NCI-H146 (cell line): Measurements from ENCODE around the gene FBXO3.
"Not testable (repeated sequence)": the region's sequence is repeated elsewhere in the genome, so short reads cannot be mapped to it uniquely, and the experiment has no call there.

Experiments
- DNase-seq: peaks from one replicate; lab custom pipeline; 2025; lab: John Stamatoyannopoulos, UW

Gene FBXO3

DNA sequence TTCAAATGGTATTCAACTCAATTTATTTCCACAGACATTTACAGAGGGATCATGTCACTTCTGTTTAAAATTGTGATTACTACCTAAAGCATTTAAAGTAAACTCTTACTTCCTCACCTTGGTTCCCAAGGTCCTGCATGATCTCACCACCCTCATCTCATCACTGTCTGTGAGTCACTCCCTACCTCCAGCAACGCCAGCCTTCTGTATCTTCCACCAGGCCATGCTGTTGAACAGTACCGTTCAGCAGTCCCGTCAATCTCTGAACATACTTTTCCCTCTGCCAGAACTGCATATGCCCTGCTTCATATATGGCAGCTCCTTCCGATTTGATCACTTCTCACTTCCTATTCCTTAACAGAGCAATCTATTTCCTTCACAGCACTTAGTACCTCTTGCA, 2.0 kb downstream of the FBXO3 start:
- DNase-seq = no peak

DNA sequence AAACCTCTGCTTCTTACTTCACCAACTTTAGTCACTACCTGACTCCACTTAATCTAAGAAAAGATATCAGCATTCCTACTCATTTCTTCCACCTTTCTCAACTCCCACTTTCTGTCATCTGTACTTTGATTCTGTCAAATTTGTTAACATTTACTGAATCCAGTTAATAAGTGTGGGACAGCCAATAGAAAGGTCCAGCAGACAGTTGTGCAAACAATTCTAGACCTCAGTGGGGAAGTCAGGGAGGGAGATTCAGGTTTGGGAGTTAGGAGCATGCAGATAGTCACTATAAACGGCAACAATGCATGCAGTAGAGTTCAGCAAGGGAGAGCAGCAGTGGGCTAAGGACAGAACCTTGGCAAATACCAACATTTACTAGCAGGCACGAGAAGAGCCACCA, 4.1 kb downstream of the FBXO3 start:
- DNase-seq = no peak

DNA sequence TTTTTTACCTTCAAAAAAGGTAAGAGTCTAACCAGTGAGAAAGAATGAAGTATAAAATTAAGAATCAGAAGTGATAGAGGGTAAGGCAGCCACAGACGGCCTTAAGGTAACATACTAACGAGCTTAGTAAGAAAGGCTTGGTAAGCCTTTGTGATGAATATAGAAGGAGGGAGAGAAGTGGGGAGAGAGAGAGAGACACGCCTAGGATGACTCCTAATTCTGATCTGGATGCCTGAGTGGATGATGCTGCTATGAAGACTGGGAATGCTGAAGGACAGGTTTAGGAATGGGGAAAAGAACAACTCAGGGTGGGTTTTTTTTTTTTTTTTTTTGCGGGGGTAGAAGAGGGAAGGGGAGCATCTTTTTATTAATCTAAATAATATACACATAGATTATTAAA, 4.8 kb downstream of the FBXO3 start:
- DNase-seq = no peak

DNA sequence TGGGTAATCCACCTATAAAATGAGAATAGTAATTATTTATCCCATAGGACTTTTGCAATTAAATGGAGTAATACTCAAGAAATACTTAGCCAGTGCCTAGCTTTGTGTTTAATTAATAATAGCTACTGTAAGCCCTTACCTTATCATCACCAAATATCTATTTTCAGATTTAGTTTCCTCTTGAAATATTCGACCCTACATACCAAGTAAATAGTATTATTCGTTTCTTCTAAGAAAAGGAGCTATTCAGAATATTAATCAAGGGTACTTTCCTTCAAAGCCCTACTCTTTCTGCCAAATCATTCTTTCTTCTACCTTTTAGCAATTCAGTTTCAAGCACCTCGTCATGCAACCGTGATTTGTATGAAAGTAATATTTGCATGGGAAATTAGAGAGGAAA, 6.7 kb downstream of the FBXO3 start:
- no peak for DNase-seq

DNA sequence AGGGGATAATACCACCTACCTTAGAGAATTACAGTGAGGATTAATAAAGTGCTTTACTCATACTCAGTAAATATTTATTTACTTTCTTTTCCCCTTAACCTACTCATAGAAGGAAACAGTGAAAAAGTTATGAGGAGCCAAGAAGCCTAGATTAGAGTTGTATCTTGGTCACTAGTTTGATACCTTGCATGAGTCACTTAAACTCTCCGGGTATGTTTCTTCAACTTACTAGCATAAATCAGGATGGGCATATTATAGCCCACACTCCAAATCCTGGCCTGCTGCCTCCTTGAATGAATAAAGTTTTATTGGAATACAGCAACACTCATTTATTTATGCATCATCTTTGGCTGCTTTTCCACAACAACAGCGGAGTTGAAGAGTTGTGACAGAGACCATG, 8.2 kb downstream of the FBXO3 start:
- no peak for DNase-seq

DNA sequence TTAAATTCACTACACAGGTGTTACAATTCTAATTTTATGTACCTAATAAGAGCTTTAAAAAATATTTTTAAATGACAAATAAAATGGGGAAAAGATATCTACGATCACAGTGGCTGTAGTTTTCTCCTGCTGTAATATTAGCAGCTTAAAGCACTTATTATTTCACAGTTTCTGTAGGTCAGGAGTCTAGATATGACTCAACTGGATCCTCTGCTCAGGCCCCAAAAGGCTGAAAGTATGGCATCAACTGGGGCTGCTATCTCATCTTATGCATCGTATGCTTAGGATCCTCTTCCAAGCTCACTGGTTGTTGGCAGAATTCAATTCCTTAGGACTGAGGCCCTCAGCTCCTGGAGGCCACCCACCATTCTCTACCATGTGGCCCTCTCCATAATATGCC, 12.8 kb downstream of the FBXO3 start:
- DNase-seq = no peak

DNA sequence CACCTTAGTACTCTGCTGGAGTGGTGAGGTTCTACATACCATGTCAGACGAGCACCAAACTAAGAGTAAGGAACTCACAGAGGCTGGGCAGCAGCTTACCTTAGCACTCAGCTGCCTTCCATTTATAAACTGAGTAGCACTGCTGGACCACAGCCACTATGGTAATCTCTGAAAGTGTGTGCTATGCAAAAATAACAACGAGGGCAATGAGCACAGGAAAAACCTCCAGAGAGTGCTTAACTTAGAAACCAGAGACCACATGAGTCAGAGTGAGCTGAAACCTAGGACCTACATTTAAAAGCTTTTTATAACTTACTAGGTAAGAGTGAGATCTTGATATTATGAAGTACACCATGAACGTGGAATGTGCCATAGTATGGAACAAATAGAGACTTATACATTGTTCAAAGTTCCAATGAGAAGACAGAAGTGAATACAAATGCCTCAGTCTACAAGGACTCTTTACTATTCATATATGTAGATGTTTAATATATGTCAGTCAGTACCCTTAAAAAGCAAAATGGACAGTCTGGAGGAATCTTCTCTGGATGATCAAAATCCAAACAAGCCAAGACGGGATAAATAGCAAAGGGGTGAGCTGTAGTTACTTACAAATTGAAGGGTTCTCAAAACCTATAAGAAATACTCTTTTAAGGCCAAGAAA, 20.9 kb downstream of the FBXO3 start:
- no peak for DNase-seq

DNA sequence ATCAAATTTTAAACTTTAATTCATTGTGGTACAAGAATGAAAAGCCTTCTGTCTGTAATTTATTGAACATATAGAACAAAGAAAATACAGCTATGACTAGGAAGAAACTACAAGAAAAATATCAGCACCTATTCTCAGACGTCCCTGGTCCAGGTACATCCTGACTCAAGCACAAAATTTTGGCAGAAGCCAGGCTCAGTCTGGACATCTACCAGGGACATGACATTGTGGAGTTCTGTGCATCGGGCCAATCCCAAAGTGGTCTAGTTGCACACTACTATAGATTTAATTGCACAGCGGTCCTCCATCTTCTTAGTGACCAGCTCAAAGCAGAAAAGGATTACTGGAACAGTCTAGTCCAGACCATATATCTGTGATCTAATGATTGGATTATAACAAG, 22.4 kb downstream of the FBXO3 start:
- no peak for DNase-seq

DNA sequence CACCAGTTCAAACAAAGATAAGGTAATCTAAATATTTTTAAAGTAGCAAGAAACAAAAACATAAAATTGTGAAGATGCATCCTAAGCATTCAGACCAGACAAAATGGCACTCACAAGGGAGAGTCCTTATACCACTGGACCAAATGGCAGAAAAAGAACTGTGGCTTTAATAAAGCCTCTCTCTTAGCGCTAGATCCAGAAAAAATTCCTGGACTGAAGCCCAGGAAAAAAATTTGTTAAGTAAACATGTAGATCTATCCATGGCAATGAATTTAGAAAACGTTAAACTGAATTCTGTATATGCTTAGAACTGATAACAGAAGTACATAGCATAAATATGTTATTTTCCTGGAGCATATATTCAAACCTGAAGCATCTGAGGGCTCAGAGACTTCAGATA, 26.3 kb downstream of the FBXO3 start:
- no peak for DNase-seq

DNA sequence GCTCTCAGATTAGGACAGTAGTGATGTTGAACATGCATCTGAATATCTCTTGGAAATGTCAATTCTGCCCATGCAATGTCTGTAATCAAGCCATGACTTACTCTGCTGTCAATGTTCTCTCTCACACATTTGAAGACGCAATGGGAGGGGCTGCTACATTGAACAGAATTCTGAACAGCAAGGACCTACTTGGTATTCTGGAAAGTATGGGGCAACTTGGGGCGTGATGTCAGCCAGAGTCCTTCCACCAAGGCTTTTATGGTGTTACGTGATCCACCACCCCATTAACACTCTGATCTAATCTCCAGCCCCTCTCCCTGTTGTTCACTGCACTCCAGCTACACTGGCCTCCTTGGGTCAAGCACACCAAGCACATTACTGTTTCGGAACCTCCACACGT, 31.0 kb downstream of the FBXO3 start:
- DNase-seq = no peak

DNA sequence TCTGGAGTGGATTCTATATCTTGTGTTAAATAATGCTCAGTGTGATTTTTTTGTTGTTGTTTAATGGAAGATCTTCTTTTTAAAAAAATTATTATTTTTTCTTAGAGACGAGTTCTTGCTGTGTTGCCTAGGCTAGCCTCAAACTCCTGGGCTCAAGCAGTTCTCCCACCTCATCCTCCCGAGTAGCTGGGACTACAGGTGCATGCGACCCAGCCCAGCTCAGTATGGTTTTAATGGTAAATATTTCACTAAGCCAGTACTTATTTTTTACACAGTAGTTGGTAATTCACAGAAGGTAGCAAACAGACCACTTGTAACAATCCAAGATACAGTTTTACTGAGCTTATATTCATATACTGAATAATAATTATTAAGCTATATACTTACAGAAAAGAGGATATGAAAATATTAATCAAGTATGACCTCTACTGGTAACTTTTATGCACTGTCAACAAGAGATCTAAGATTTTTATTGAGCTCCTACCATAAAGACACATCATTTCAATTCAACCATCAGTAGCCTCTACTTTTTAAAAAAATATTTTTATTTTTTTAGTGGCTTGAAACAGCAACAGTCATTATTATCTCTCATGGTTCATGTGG, 32.0 kb downstream of the FBXO3 start:
- no peak for DNase-seq

DNA sequence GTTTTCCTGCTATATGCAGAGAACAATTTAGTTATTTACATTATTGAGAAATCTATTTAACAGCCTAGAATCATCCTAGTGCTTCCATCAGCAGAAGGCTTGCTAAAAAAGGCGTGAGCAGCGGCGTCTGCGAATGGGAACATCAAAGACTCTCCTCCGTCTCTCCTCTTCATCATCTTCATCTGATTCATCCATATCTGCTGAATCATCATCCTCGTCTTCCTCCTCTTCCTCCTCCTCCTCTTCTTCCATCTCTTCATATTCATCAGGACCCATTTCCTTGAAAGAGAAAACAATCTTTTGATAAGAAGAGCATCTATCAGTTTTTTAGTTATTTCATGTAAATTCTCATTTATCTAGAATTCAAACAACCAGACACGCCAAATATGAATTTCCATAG, 32.5 kb downstream of the FBXO3 start:
- DNase-seq = no peak

DNA sequence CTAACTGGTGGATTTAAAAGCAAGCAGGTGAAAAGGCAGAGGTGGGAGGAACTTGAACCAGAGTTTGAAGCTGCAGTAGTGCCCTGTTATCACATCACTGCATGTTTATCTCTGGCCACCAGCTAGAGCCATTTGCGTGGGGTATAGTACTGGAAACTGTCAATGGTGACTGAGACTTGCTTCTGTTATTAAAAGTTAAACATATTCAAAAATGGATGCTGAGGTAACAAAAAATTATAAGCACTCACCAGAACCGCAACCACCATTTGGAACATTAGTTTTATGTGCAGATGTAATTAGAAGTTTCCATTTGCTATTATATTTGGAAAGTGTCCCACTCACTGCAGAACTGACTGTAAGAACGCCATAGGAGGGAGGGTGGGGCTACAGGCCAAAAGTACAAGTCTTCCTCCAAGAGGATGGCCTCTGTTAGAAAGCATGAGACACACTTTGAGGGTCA, 36.9 kb downstream of the FBXO3 start:
- no peak for DNase-seq

DNA sequence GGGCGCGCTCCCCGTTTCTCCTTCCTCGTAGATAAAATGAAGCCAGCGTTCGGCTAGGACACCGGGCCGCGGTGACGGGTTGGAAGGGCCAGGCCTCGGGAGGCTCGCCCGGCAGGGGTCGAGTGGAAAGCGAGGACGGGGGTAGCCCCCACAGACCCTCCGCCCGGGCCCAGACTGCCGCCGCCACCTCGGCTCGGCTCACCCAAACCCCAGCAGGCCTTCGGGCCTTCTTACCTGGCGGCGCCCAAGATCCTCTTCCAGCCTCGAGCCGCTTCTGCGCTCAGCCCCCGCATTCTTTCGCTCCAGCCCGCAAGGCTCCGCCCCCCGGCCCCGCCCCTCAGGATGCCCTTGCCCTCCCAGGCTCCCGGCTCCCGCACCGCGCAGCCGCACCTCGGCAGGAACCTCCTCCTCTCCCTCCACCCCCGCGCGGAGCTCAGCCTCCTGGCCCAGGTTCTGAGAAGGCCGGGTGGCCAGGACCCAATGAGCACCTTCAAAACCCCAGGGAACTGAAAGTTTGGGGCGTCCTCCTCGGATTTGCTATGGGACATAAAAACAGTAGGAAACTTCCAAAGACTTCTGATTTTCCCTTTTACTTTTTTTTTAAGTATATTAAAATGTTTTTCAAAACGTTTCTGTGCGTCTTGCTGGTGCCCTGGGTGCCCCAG, 38.0 kb downstream of the FBXO3 start, which contains the start of gene CD59:
CD59 (minus strand) TSS at position 276 of the 665 bp plus-strand sequence. CDS start 13,978 bp downstream, outside the sequence.
- peak; percentile 93 for DNase-seq

DNA sequence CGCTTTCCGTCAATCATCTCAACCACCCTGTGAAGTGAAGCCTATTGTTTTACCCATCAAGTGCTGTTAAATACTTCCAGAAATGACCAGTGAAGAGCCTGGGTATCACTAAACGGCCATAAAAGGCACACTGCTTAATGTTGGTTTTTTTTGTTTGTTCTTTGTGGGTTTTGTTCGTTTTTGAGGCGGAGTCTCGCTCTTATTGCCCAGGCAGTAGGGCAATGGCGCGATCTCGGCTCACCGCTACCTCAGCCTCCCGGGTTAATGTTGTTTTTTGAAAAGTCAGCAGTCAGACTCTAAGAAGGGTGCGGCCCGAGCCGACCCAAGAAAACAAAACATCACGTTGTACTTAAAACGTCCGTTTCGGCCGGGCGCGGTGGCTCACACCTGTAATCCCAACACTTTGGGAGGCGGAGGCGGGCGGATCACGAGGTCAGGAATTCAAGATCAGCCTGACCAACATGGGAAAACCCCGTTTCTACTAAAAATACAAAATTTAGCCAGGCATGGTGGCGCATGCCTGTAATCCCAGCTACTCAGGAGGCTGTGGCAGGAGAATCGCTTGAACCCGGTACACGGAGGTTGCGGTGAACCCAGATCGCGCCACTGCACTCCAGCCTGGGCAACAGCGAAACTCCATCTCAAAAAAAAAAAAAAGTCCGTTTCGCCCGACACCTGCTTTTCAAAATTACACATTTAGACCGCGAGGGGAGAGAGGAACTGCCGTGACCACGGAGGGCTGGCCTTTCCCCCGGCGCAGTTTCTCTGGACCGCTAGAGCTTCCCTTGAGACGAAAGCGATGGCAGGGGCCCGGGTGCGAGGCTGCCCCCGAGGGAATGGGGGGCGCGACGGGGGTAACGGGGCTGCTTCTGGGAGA, 38.8 kb downstream of the FBXO3 start:
- peak; percentile 61 for DNase-seq

DNA sequence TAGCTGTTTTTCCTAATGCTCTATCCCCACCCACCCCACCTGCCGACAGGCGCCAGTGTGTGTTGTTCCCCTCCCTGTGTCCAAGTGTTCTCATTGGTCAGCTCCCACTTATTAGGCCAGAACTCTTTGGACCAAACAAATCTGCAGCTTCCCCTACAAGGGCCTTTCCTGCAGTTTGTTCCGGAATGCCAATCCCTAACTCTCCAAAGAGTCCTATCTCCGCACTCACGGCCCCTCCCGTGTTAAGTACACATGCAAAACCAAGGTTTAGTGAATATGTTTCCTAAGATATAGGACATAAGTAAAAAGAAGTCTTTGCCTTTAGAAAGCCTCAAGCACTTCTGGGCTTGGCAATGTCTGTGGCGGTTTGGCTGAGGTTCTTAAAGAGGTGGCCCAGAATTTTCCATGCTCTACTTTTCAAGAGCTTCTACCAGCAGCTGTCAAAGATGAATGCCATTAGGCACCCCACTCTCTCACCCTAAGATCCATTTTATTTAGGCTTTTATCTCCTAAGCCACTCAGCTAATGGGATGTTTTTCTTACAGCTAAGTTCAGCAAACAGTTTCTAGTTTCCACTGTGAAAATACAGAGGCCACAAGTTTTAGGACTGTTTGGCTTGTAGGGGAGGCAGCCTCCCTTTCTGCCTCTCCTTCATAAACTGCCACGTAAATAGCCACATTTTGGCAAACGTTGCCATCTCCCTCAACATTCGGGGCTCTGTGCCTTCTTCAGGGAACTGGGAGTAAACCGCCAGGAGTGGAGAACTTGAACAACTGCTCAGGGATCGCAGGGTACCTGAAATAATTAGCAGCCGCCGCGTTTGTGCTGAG, 39.7 kb downstream of the FBXO3 start:
- DNase-seq = peak; percentile 23

DNA sequence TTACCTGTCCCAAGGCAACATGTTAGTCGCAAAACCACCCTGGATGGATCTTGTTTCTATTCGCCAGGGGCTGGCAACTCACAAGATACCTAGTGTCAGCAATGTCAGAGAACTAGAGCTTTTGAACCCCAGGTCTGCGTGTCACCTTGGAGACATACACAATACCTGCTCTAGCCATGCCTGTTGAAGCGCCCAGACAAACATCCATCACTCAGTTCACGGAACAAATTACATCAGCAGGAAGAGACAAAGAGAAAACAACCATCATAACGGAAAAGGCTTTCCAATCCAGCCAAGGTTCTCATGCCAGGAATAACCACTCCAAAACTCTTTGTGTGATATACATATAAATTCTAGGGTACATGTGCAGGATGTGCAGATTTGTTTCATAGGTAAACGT, 40.3 kb downstream of the FBXO3 start:
- no peak for DNase-seq

DNA sequence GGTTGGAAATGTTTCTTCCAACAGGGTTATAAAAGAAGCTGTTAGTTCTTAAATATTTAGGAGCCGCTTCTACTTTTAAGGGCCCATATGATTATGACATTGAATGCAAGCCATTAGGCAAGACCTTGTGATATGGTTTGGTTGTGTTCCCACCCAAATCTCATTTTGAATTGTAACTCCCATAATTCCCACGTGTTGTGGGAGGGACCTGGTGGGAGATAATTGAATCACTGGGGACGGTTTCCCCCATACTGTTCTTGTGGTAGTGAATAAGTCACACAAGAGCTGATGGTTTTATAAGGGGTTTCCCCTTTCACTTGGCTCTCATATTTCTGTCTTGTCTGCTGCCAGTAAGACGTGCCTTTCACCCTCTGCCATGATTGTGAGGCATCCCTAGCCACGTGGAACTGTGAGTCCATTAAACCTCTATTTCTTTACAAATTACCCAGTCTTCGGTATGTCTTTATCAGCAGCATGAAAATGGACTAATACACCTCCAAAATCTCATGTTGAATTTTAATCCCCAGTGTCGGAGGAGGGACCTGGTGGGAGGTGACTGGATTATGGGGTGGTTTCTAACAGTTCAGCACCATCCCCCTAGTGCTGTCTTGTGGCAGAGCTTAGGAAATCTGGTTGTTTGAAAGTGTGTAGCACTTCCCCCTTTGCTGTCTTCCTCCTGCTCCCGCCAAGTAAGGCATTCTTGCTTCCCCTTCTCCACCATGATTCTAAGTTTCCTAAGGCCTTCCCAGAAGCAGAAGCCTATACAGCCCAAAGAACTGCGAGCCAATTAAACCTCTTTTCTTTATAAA, 42.4 kb downstream of the FBXO3 start:
- no peak for DNase-seq

DNA sequence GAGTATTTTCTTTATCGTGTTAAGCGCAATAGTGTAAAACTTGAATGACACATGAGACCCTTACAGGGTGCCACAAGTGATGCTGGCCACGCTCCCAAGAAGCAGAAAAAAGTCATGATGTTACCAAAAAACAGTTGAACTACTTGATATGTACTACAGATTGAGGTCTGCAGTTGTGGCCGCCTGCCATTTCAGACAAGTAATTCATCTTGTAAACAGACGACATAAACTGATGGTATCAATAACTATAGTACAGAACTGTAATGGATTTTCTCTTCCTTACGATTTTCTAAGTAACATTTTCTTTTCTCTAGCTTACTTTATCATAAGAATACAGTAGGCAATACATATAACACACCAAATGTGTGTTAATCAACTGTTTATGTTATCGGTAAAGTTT, 43.6 kb downstream of the FBXO3 start:
- DNase-seq = no peak

DNA sequence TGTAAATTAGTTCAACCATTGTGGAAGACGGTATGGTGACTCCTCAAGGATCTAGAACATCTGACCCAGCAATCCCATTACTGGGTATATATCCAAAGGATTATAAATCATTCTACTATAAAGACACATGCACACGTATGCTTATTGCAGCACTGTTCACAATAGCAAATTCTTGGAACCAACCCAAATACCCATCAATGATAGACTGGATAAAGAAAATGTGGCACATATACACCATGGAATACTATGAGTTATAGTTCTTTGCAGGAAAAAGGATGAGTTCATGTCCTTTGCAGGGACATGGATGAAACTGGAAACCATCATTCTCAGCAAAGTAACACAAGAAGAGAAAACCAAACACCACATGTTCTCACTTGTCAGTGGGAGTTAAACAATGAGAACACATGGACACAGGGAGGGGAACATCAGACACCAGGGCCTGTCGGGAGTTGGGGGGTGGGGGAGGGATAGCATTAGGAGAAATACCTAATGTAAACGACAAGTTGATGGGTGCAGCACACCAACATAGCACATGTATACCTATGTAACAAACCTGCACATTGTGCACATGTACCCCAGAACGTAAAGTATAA, 45.2 kb downstream of the FBXO3 start:
- DNase-seq = not testable (repeated sequence)
